ENCODE results near the gene C3orf18.

DNA sequence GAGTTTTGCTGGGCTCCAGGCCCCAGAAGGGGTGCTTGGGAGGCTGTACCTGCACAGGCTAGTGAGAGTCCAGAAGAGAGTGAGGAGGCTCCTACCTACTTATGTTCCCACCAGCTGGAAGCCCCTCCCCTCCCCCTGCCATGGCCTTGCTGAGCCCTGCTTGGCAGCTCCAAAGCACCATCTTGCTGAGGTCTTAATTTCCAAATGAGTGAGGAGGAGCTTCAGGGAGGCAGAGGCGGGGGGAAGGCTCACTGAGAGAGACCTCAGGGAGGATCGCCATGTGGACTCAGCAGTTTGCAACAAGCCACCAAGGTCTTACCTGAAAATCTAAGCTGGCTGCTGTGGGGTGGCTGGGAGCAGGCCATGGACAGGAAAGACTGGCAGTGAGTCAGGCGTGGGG is 55.4 kb downstream of the C3orf18 start:
- TF ChIP-seq EZH2phosphoT487 (IDR thresholded peaks at IDR 0.05; ENCODE audit: low read depth, severe bottlenecking, unreplicated experiment), result no peak
- TF ChIP-seq, protein P1, sequence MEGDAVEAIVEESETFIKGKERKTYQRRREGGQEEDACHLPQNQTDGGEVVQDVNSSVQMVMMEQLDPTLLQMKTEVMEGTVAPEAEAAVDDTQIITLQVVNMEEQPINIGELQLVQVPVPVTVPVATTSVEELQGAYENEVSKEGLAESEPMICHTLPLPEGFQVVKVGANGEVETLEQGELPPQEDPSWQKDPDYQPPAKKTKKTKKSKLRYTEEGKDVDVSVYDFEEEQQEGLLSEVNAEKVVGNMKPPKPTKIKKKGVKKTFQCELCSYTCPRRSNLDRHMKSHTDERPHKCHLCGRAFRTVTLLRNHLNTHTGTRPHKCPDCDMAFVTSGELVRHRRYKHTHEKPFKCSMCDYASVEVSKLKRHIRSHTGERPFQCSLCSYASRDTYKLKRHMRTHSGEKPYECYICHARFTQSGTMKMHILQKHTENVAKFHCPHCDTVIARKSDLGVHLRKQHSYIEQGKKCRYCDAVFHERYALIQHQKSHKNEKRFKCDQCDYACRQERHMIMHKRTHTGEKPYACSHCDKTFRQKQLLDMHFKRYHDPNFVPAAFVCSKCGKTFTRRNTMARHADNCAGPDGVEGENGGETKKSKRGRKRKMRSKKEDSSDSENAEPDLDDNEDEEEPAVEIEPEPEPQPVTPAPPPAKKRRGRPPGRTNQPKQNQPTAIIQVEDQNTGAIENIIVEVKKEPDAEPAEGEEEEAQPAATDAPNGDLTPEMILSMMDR (IDR thresholded peaks at IDR 0.05; ENCODE audit: poor library complexity), result no peak
- no peak for TF ChIP-seq EZH2 (IDR thresholded peaks at IDR 0.05; ENCODE audit: borderline replicate concordance)
